Endodermal cell (in vitro differentiated cells): ENCODE results near the gene ZYG11A. TPM values are rescaled to one million over a fixed set of nuclear protein-coding genes. Genes with fewer than 3 reads are reported as not detected.
A peak's percentile ranks its signal among the peaks of the same experiment; 100 is the strongest.

ENCODE experiments used
- DNase-seq: peaks from one replicate; pipeline ENCODE4 v3.0.0-alpha.2; 2017
- H3K27ac ChIP-seq: 2 replicates; pipeline ENCODE4 v1.5.1; 2013; ENCODE audit warnings: mild to moderate bottlenecking, low read depth, low read length, moderate library complexity
- H3K27me3 ChIP-seq: 2 replicates; pipeline ENCODE4 v1.6.1; 2013; ENCODE audit warnings: mild to moderate bottlenecking, low read length, moderate library complexity; ENCODE audit not compliant: insufficient read depth, control insufficient read depth, poor library complexity, severe bottlenecking
- H3K36me3 ChIP-seq: 2 replicates; pipeline ENCODE4 v1.7.0; 2013; ENCODE audit warnings: mild to moderate bottlenecking, low read length, moderate library complexity; ENCODE audit not compliant: control insufficient read depth, insufficient read depth
- H3K4me1 ChIP-seq: one replicate; pipeline ENCODE4 v1.7.0; 2013; ENCODE audit warnings: low read length; ENCODE audit not compliant: control insufficient read depth, insufficient read depth
- H3K4me3 ChIP-seq: 2 replicates; pipeline ENCODE4 v1.5.1; 2013; ENCODE audit warnings: mild to moderate bottlenecking, low read length, moderate library complexity
- H3K9ac ChIP-seq: 2 replicates; pipeline ENCODE4 v1.6.1; 2013; ENCODE audit warnings: mild to moderate bottlenecking, low read length, moderate library complexity; ENCODE audit not compliant: poor library complexity, severe bottlenecking; ENCODE audit errors: extremely low read depth
- H3K9me3 ChIP-seq: 2 replicates; pipeline ENCODE4 v1.6.1; 2013; ENCODE audit warnings: mild to moderate bottlenecking, low read length, moderate library complexity; ENCODE audit not compliant: control insufficient read depth
- H3K27ac Mint-ChIP-seq: 2 replicates; pipeline ENCODE4 v1.8.0; 2020; ENCODE audit warnings: mixed read lengths
- H3K27me3 Mint-ChIP-seq: 2 replicates; pipeline ENCODE4 v1.8.0; 2021; ENCODE audit warnings: mild to moderate bottlenecking, mixed read lengths; ENCODE audit not compliant: insufficient read depth
- H3K36me3 Mint-ChIP-seq: 2 replicates; pipeline ENCODE4 v1.8.0; 2020; ENCODE audit warnings: low read depth, mixed read lengths
- H3K4me1 Mint-ChIP-seq: 2 replicates; pipeline ENCODE4 v1.8.0; 2020; ENCODE audit warnings: mixed read lengths
- H3K4me3 Mint-ChIP-seq: 2 replicates; pipeline ENCODE4 v1.8.0; 2020; ENCODE audit warnings: mild to moderate bottlenecking, moderate library complexity, mixed read lengths
- H3K9me3 Mint-ChIP-seq: 2 replicates; pipeline ENCODE4 v1.8.0; 2020; ENCODE audit warnings: mild to moderate bottlenecking, mixed read lengths
- CTCF ChIP-seq: fragments of 200-600 bp; sonication (generic); conservative IDR thresholded peaks from 2 replicates; pipeline ENCODE4 v1.5.0; 2021; ENCODE audit warnings: antibody characterized with exemption, mild to moderate bottlenecking
- WGBS, 2 experiments: methylation state at CpG; one replicate each; pipeline versions ENCODE4 v1.1.5 to v1.1.7; 2013; ENCODE audit warnings: missing lambda C conversion rate in 2 of 2, mixed read lengths in 1 of 2; ENCODE audit not compliant: insufficient coverage in 1 of 2, insufficient read length in 1 of 2; 5-methylcytosine and 5-hydroxymethylcytosine counted together
- total RNA-seq, 2 donors: library from RNA; stranded (reverse); fragmentation: NEBNext Ultra II Directional in 1 of 2; extraction: Animal tissue kit (Norgen Biotek cat#: 25700) in 1 of 2; gene quantifications; 2 replicates in 1 of 2; 3 replicates in 1 of 2; pipeline ENCODE4 v1.2.1, GENCODE V29; 2021

Gene ZYG11A
- total RNA-seq, 2 donors from 2014 or later = 1.5 to 3.2 TPM

- H3K4me3 ChIP-seq = peak overlapping the region; percentile 88
- H3K9ac ChIP-seq = no peak overlapping the region
- H3K4me3 Mint-ChIP-seq = peak overlapping the region; percentile 79
- H3K9me3 ChIP-seq = no peaks in the 10 kb centered on the region
- H3K36me3 Mint-ChIP-seq = no peaks in the 10 kb centered on the region
- H3K36me3 ChIP-seq = no peaks in the 10 kb centered on the region
- H3K27ac ChIP-seq = no peak overlapping the region
- peaks cover 6% of the 10 kb centered on the region for H3K4me1 Mint-ChIP-seq
- DNase-seq = no peak
- no peak overlapping the region for H3K27ac Mint-ChIP-seq
- no peak for TF ChIP-seq CTCF
- H3K27me3 ChIP-seq = peaks cover 62% of the 10 kb centered on the region
- WGBS, 2 experiments = 36 to 42% methylated on average over 5 to 12 of the region's 12 CpGs
- peaks cover 67% of the 10 kb centered on the region for H3K27me3 Mint-ChIP-seq
- no peaks in the 10 kb centered on the region for H3K4me1 ChIP-seq
- no peaks in the 10 kb centered on the region for H3K9me3 Mint-ChIP-seq
Measured at GRCh38 chr1:52926864-52927211, 84.3 kb downstream of the ZYG11A start.

DNA sequence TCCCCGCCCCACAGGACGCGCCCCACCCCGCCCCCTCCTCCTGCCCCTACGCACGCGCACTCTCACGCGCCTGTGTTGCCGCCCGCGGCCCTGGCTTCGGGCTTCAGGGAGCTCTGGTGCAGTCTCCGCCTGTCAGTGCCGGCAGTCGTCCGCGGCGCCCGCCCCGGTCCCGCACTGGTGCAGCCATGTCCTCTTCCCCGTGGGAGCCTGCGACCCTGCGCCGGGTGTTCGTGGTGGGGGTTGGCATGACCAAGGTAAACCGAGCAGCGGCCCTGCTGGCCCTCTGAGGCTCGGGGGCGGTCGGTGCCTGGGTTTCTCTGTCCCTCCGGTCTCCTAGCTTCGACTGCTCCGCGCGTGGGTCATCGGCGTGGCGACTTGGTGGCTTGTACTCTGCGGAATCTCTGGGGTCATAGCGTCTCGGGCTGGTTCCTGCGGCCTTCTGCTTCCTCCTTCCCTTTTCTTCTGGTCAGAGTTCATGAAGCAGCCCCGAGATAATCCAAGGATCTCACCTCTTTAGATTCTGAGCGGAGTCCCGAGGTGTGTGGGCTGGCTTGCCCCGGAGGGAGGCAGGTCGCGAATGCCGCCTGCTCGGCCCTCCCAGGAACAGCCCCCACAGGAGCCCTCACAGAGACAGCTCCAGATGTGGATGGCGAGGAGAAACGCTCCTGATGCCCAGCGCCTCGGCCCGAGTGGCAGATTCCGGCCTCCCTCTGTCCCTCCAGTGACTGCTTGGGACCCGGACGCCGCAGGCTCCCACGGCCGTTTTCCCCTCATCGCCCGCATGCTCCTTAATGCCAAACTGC is 84.9 kb downstream of the ZYG11A start, which contains the start of gene SCP2:
SCP2 (plus strand) TSS at position 65 of the 803 bp plus-strand sequence; CDS start at position 186, 121 bp downstream.
- Histone ChIP-seq H3K9ac (peak within 1 kb of the TSS; percentile 34), H3K36me3 (no peaks in the 10 kb centered on the region), H3K4me1 (no peaks in the 10 kb centered on the region), H3K27me3 (peaks cover 56% of the 10 kb centered on the region), H3K4me3 (peak within 1 kb of the TSS; percentile 88), H3K9me3 (no peaks in the 10 kb centered on the region), H3K27ac (no peak within 1 kb of the TSS)
- peaks cover 6% of the 10 kb centered on the region for H3K4me1 Mint-ChIP-seq
- no peaks in the 10 kb centered on the region for H3K9me3 Mint-ChIP-seq
- no peaks in the 10 kb centered on the region for H3K36me3 Mint-ChIP-seq
- no peak within 1 kb of the TSS for H3K27ac Mint-ChIP-seq
- peaks cover 66% of the 10 kb centered on the region for H3K27me3 Mint-ChIP-seq
- no peak for TF ChIP-seq CTCF
- DNase-seq = peak; percentile 91
- H3K4me3 Mint-ChIP-seq = peak within 1 kb of the TSS; percentile 79
- 3% methylated on average over 39 to 65 of the region's 65 CpGs for WGBS, 2 experiments

GRCh38 chr1:52928015-52928404 is 85.5 kb downstream of the ZYG11A start:
- WGBS, 2 experiments = 41 to 46% methylated on average over 13 to 15 of the region's 15 CpGs
- Histone ChIP-seq H3K9me3 (no peaks in the 10 kb centered on the region), H3K4me3 (peak overlapping the region; percentile 88), H3K9ac (peak overlapping the region; percentile 34), H3K36me3 (no peaks in the 10 kb centered on the region), H3K27me3 (peaks cover 50% of the 10 kb centered on the region), H3K27ac (no peak overlapping the region), H3K4me1 (no peaks in the 10 kb centered on the region)
- Mint-ChIP-seq H3K9me3 (no peaks in the 10 kb centered on the region), H3K36me3 (no peaks in the 10 kb centered on the region), H3K4me3 (peak overlapping the region; percentile 79), H3K27me3 (peaks cover 60% of the 10 kb centered on the region), H3K4me1 (peaks cover 6% of the 10 kb centered on the region), H3K27ac (no peak overlapping the region)
- TF ChIP-seq CTCF = no peak
- DNase-seq = no peak
